Testis (tissue), 3 donors: ENCODE measurements around the gene NR1I2. TPM values are rescaled to one million over a fixed set of nuclear protein-coding genes. Genes with fewer than 3 reads are reported as not detected.

ENCODE experiments used
- DNase-seq: peaks from one replicate; pipeline ENCODE4 v3.0.0-alpha.2; 2019
- H3K27ac ChIP-seq, 2 donors: fragments of 200-600 bp; sonication (generic); one replicate each; pipeline ENCODE4 v1.5.1; 2019
- H3K27me3 ChIP-seq: fragments of 200-600 bp; sonication (generic); one replicate; pipeline ENCODE4 v1.5.1; 2019
- H3K36me3 ChIP-seq: fragments of 200-600 bp; sonication (generic); one replicate; pipeline ENCODE4 v1.5.1; 2017; ENCODE audit warnings: low read depth; ENCODE audit errors: missing control alignments
- H3K4me1 ChIP-seq: fragments of 200-600 bp; sonication (generic); one replicate; pipeline ENCODE4 v1.5.1; 2019
- H3K4me3 ChIP-seq, 2 donors: fragments of 200-600 bp; sonication (generic); one replicate each; pipeline ENCODE4 v1.5.1; 2017 to 2019
- H3K9me3 ChIP-seq: fragments of 200-600 bp; sonication (generic); one replicate; pipeline ENCODE4 v1.5.1; 2017
- POLR2A ChIP-seq: fragments of 450-650 bp; IDR thresholded peaks from one replicate; pipeline ENCODE4 v1.6.1; 2017; ENCODE audit warnings: antibody characterized with exemption, mild to moderate bottlenecking, moderate library complexity
- WGBS, 2 donors: methylation state at CpG; one replicate each; pipeline ENCODE4 v1.1.5; 2018; 5-methylcytosine and 5-hydroxymethylcytosine counted together
- intact Hi-C: fragments of 100-400 bp; cut with DNase I; formaldehyde crosslinking; loops from one replicate; pipeline ENCODE4 v1.15.1; 2023; ENCODE audit warnings: low total_unique reads
- polyA plus RNA-seq: library from polyadenylated mRNA; stranded (reverse); fragments of 350-450 nt; fragmentation: Illumina TruSeq; extraction: RNeasy Lipid Tissue Mini Kit (QIAGEN cat#74804); gene quantifications from one replicate; pipeline ENCODE4 v1.2.3, GENCODE V29; 2014; ENCODE audit warnings: low read depth, low replicate concordance; ENCODE audit not compliant: insufficient read depth
- total RNA-seq, 2 donors: library from RNA; depleted of rRNA; stranded (reverse); fragments of >200 nt; gene quantifications; one replicate each; pipeline ENCODE4 v1.2.3, GENCODE V29; 2016
- TF ChIP-seq, protein P1 (sequence below), 3 experiments: fragments of 450-650 bp in 2 of 3; fragments of 200-600 bp in 1 of 3; sonication (generic) in 1 of 3; IDR thresholded peaks; one replicate each; pipeline ENCODE4 v1.5.1; 2016 to 2019; ENCODE audit warnings: antibody characterized with exemption in 3 of 3, mild to moderate bottlenecking in 2 of 3, moderate library complexity in 1 of 3

Gene NR1I2
- total and polyA plus RNA-seq, 3 donors from 2014 or later, result 0.47 to 0.74 (median 0.57) TPM

DNA sequence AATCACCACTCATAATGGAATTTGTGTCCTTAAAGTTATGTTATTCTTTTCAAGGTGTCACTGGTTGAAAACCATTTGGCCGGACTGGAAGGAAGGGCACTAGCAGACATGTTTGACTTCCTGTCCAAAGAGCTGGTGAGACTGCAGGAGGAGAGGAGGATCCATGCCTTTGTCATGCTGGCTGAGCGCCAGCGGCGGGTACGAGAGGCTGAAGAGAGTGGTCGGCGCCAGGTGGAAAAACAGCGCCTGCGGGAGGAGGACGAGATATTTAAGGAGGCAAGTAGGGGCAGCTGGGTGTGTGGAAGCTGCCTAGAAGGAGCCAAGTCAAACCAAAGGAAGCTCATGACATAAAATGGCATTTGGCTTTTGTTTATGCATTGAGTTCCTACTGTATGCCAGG, 38.0 kb upstream of the NR1I2 start:
- DNase-seq, result no peak
- no peaks in the 10 kb centered on the region for H3K27me3 ChIP-seq
- H3K4me1 ChIP-seq, result no peaks in the 10 kb centered on the region
- H3K9me3 ChIP-seq, result no peaks in the 10 kb centered on the region
- H3K36me3 ChIP-seq, result no peaks in the 10 kb centered on the region
- WGBS, 2 donors, result 93 to 97% methylated on average over 10 of the region's 10 CpGs
- intact Hi-C loops, result no loop called here
- TF ChIP-seq POLR2A, result no peak
- TF ChIP-seq, protein P1, sequence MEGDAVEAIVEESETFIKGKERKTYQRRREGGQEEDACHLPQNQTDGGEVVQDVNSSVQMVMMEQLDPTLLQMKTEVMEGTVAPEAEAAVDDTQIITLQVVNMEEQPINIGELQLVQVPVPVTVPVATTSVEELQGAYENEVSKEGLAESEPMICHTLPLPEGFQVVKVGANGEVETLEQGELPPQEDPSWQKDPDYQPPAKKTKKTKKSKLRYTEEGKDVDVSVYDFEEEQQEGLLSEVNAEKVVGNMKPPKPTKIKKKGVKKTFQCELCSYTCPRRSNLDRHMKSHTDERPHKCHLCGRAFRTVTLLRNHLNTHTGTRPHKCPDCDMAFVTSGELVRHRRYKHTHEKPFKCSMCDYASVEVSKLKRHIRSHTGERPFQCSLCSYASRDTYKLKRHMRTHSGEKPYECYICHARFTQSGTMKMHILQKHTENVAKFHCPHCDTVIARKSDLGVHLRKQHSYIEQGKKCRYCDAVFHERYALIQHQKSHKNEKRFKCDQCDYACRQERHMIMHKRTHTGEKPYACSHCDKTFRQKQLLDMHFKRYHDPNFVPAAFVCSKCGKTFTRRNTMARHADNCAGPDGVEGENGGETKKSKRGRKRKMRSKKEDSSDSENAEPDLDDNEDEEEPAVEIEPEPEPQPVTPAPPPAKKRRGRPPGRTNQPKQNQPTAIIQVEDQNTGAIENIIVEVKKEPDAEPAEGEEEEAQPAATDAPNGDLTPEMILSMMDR (IDR thresholded peaks at IDR 0.05), result no peak
- H3K4me3 ChIP-seq, result no peak overlapping the region
- H3K27ac ChIP-seq, result no peak overlapping the region

DNA sequence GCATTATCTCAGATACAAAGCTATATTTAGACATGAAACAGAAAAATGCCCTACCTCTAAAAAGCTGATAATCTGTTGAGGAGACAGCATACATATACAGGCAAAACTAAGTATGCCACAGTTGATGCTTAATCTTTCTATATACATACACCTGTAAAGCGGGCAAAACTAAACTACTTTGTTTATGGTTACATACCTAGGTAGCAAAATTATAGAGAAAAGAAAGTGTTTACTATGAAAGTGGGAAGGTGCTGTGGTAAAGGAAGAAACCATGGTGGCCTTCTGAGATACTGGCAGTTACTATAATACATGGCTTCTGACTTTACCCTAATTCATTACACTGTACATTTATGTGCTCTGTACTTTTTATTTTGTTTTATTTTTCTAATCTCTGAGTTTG, 36.0 kb upstream of the NR1I2 start:
- no peak for TF ChIP-seq POLR2A
- TF ChIP-seq, protein P1 (IDR thresholded peaks at IDR 0.05), result no peak
- H3K27ac ChIP-seq, result no peak overlapping the region
- DNase-seq, result no peak
- H3K27me3 ChIP-seq, result no peaks in the 10 kb centered on the region
- H3K36me3 ChIP-seq, result no peaks in the 10 kb centered on the region
- 97 to 100% methylated on average over 1 of the region's 1 CpG for WGBS, 2 donors
- no peaks in the 10 kb centered on the region for H3K4me1 ChIP-seq
- no peaks in the 10 kb centered on the region for H3K9me3 ChIP-seq
- intact Hi-C loops, result no loop called here
- no peak overlapping the region for H3K4me3 ChIP-seq

DNA sequence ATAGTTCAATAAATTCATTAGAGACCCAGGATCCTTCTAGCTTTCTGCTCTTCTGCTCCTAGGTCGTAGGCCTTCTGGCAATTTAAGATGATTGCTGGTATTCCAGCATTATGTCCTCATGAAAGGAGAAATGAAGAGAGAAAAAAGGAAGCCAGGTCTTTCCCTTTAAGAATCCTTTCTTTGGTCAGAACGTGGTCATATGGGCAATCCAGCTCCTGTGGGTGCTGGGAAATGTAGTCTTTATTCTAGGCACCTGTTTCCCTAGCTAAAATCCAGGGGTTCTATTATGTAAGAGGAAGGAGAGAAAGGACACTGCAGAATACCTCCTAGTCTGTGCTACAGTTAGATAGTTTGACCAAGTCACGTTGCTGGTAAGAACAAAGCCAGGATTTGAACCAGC, 35.5 kb upstream of the NR1I2 start:
- H3K27me3 ChIP-seq, result no peaks in the 10 kb centered on the region
- DNase-seq, result no peak
- TF ChIP-seq, protein P1 (IDR thresholded peaks at IDR 0.05), result no peak
- no peak for TF ChIP-seq POLR2A
- intact Hi-C loops, result no loop called here
- no peak overlapping the region for H3K4me3 ChIP-seq
- no peaks in the 10 kb centered on the region for H3K9me3 ChIP-seq
- no peaks in the 10 kb centered on the region for H3K4me1 ChIP-seq
- no peaks in the 10 kb centered on the region for H3K36me3 ChIP-seq
- no peak overlapping the region for H3K27ac ChIP-seq
- 74 to 76% methylated on average over 3 of the region's 3 CpGs for WGBS, 2 donors

DNA sequence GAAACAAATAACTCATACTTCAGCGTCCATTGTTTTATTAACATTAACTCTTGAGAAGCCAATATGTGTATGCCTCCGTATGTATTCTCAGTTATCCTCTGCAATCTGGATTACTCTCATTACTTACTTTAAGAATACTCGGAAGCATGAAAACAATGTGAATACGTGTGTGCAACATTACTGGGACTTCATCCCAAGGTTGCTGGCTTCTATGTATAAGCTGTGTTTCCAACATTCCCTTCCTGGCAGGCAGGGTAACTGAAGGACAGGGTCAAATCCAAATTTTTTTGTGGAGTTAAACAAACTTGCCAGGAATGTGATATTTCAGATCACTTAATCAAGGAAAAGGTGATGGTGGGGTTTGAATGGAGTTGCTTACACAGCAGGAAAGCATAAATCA, 34.5 kb upstream of the NR1I2 start:
- H3K27me3 ChIP-seq, result no peaks in the 10 kb centered on the region
- TF ChIP-seq, protein P1 (IDR thresholded peaks at IDR 0.05), result no peak
- TF ChIP-seq POLR2A, result no peak
- H3K4me1 ChIP-seq, result no peaks in the 10 kb centered on the region
- no peak for DNase-seq
- H3K27ac ChIP-seq, result no peak overlapping the region
- no peaks in the 10 kb centered on the region for H3K36me3 ChIP-seq
- H3K9me3 ChIP-seq, result no peaks in the 10 kb centered on the region
- WGBS, 2 donors, result 49 to 65% methylated on average over 4 of the region's 4 CpGs
- intact Hi-C loops, result no loop called here
- no peak overlapping the region for H3K4me3 ChIP-seq

DNA sequence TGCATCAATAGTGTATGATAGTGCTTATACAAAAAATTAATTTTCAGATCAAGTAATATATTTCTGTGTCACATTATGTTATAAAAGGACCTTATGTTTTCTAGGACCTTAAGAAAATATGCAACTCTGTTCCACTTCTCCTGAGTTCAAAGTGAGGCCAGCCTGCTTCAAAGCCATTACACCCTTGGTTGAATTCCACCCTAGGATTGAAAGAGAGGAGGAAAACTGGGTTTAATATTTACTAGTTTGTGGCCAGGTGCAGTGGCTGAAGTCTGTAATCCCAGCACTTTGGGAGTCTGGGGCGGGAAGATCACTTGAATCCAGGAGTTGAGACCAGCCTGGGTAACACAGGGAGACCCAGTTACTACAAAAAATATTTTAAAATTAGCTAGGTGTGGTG, 32.9 kb upstream of the NR1I2 start:
- Histone ChIP-seq H3K27me3 (no peaks in the 10 kb centered on the region), H3K27ac (no peak overlapping the region), H3K4me3 (no peak overlapping the region), H3K4me1 (no peaks in the 10 kb centered on the region), H3K36me3 (no peaks in the 10 kb centered on the region), H3K9me3 (no peaks in the 10 kb centered on the region)
- WGBS, 2 donors, result 91 to 100% methylated on average over 1 of the region's 1 CpG
- TF ChIP-seq POLR2A, result no peak
- TF ChIP-seq, protein P1 (IDR thresholded peaks at IDR 0.05), result no peak
- no peak for DNase-seq
- intact Hi-C loops, result no loop called here
